AG09309 (cell line): ENCODE measurements around the gene RABGAP1.
A peak's percentile ranks its signal among the peaks of the same experiment; 100 is the strongest.

Experiments
- DNase-seq: peaks from one replicate; pipeline ENCODE4 v3.0.0-alpha.2; 2010; ENCODE audit warnings: low read depth
- H3K4me3 ChIP-seq: 2 replicates; pipeline ENCODE4 v1.5.1; 2011; ENCODE audit warnings: mild to moderate bottlenecking, low read depth, low read length, moderate library complexity; ENCODE audit not compliant: control insufficient read depth
- CTCF ChIP-seq: IDR thresholded peaks from 2 replicates; pipeline ENCODE4 v1.5.1; 2011; ENCODE audit warnings: mild to moderate bottlenecking, low read depth, low read length, inconsistent platforms; ENCODE audit not compliant: insufficient read depth, control insufficient read depth; ENCODE audit errors: missing control alignments

The RABGAP1 gene

GRCh38 chr9:123040801-123041200, 100.0 kb downstream of the RABGAP1 start:
- H3K4me3 ChIP-seq: no peak overlapping the region
- no peak for TF ChIP-seq CTCF
- DNase-seq: no peak

- TF ChIP-seq CTCF: no peak
- no peak overlapping the region for H3K4me3 ChIP-seq
- DNase-seq: no peak
Measured at GRCh38 chr9:123041489-123041888, 100.7 kb downstream of the RABGAP1 start.

GRCh38 chr9:123043081-123043939, 102.5 kb downstream of the RABGAP1 start:
- no peak overlapping the region for H3K4me3 ChIP-seq
- no peak for TF ChIP-seq CTCF
- no peak for DNase-seq

GRCh38 chr9:123044586-123044985, 103.8 kb downstream of the RABGAP1 start:
- no peak overlapping the region for H3K4me3 ChIP-seq
- DNase-seq: peak; percentile 57
- no peak for TF ChIP-seq CTCF

- DNase-seq: no peak
- H3K4me3 ChIP-seq: no peak overlapping the region
- no peak for TF ChIP-seq CTCF
Measured at GRCh38 chr9:123046406-123047195, 105.8 kb downstream of the RABGAP1 start.

- no peak for DNase-seq
- no peak for TF ChIP-seq CTCF
- no peak overlapping the region for H3K4me3 ChIP-seq
Measured at GRCh38 chr9:123048748-123049147, 107.9 kb downstream of the RABGAP1 start.
